IPS-NIHi7 (cell line): ENCODE measurements around the gene SLC9A9.

Source experiments
- DNase-seq: peaks from one replicate; pipeline ENCODE4 v3.0.0; 2012; ENCODE audit warnings: mixed read lengths; ENCODE audit errors: extremely low spot score

The SLC9A9 gene

DNA sequence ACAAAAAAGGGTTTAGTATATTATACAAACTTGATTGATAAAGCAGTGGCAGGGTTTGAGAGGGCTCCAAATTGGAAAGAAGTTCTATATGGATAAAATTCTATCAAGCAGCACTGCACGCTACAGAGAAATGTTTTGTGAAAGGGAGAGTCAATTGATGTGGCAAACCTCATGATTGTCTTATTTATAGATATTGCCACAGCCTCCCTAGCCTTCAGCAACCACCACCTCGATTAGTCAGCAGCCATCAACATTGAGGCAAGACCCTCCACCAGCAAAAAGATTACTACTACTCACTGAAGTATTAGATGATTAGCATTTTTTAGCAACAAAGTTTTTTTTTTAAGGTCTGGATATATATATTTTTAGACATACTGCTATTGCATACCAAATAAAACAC lies 432.0 kb downstream of the SLC9A9 start:
- no peak for DNase-seq

DNA sequence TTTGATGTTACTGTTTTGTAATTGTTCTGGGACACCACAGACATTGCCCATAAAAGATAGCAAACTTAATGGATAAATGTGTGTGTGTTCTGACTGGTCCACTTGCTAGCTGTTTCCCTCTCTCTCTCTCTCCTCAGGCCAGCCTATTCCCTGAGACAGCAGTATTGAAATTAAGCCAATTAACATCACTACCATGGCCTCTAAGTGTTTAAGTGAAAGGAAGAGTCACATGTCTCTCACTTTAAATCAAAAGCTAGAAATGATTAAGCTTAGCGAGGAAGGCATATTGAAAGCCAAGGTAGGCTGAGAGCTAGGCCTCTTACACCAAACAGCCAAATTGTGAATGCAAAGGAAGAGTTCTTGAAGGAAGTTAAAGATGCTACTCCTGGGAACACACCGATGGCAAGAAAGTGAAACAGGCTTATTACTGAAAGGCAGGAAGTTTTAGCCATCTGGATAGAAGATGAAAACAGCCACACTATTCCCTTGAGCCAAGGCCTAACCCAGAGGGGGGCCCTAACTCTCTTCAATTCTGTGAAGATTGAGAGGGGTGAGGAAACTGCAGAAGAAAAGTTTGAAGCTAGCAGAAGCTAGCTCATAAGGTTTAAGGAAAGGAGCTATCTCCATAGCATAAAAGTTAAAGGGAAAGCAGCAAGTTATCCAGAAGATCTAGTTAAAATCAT lies 433.6 kb downstream of the SLC9A9 start:
- no peak for DNase-seq

- no peak for DNase-seq
Measured at GRCh38 chr3:143413372-143413771, 434.9 kb downstream of the SLC9A9 start.

DNA sequence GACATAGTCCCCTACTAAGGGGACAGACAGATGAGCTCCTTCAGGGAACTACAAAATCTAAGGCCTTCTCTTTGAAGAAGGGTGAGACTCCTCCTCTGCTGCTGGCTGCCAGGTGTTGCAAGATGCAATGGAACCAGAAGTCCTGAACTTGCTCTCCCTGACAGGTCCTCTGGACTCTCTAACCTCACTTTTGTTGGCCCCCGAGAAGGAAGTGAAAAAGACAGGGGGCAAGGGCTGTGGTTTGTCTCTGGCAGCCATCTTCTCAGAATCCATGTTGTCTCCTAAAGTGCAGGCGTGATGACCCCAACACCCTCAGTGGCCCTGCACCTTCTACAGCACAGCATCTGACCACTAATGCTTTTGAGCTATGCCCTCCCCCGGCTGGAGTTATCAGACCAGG lies 436.2 kb downstream of the SLC9A9 start:
- no peak for DNase-seq

- no peak for DNase-seq
Measured at GRCh38 chr3:143410259-143410658, 438.0 kb downstream of the SLC9A9 start.

GRCh38 chr3:143408771-143409170 lies 439.5 kb downstream of the SLC9A9 start:
- DNase-seq: no peak

- DNase-seq: no peak
Measured at GRCh38 chr3:143402602-143403001, 445.7 kb downstream of the SLC9A9 start.

DNA sequence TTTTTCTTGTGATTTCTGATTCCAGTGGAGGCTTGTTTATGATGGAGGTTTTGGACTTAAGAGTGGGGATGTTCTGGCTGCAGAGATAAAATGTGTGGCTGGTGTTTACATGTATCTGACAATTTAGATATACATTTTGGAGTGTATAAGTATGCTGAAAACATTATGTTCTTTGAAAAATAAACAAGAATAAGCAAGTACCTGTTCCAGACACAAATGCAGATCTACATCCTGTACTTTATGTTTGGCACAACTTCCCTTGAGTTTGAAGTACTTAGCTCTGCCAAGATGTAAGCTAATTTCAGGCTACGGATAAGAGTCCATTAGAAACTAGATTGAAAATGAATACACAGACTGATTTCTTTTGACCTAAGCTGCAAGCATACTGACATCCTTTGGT lies 451.5 kb downstream of the SLC9A9 start:
- no peak for DNase-seq

GRCh38 chr3:143389388-143389787 lies 458.9 kb downstream of the SLC9A9 start:
- DNase-seq: no peak

DNA sequence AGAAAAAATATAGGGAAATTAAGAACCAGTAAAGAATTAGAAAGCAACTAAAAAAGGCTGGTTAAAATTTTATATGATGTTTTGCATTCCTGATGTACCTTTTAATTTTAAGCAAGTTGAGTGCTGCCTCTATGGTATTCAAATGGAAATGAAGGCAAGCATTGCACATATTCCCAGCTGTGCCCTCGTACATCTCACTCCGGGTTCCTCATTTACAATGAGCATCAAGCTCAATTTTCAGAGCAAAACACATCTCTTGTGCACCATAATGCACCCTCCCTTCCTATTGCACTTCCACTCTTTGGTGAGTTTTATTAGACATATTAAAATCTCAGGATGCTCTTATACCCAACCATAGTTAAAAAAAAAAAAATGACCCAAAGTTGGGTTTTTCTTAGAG lies 460.8 kb downstream of the SLC9A9 start:
- no peak for DNase-seq

DNA sequence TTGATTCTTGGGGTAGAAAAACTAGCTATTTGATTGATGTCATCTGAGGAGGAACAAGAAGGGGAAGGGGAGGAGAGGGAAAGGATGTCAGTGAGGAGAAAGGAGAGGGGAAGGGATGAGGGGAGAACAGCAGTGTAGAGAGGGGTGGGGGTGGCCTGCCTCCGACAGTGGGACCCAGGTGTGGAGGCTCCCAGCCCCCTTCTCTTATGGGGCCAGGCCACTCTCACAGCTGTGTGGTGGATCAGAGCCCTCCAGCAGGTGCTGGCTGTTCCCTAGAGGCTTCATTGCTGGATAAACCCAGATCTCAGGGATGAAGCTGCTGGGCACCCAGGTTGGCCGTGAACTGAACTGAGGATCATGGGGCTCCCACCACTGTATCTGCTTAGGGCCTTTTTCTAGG lies 464.2 kb downstream of the SLC9A9 start:
- DNase-seq: no peak

GRCh38 chr3:143383421-143383820 lies 464.8 kb downstream of the SLC9A9 start:
- no peak for DNase-seq

DNA sequence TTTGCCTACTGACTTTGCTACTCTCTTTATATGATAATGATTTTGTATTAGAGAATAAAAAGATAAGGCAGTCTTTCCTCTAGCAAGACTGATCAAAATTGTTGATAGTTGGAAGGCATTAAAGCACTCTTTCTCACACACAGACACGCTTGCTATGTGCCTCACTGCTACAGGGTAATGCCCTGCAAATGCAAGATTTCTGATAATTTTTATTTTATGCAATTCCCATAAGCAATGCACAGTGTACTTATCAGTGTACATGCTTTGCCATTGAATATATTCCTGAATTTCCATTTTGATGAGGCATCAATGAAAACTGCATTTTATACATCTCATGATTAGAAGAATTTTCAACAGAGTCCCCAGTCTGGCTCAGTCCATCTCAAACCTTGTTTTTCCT lies 465.5 kb downstream of the SLC9A9 start:
- no peak for DNase-seq

DNA sequence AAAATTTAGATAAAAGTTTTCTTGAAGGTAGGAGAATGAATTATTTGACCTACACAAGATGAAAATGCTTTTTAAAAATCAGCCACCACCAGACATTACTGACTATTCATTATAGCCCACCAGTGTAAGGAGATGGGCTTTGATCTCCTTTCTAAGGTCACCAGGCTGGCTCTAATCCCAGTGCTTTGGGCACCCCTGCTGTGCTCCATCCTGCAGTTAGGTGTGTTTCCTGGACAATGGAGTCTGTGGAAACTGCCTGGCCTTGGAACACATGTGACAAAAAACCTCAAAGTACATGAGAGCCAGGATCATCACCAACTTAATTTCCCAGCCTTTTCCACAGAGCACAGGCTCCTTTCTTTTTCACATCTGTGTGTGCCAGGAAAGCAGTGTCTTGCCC lies 467.8 kb downstream of the SLC9A9 start:
- no peak for DNase-seq

DNA sequence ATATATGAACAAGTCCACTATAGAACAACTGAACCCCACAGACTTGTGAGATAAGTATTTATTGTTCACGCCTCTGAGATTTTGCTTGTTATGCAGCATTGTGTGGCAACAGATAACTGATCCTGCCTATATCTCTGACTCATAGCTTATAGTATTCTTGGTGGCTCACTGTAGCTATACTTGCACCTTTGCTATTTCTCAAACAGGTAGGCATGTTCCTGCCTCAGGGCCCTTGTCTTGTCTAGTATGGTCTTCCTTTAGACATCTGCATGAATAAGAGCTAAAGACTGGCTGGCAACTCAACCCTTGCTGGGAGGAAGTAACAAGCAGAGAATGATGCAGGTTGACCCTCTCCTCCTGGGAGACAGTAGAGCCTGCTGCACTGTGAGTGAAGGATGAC lies 472.6 kb downstream of the SLC9A9 start:
- DNase-seq: no peak

GRCh38 chr3:143367171-143367570 lies 481.1 kb downstream of the SLC9A9 start:
- DNase-seq: no peak

- DNase-seq: no peak
Measured at GRCh38 chr3:143366672-143367071, 481.6 kb downstream of the SLC9A9 start.

DNA sequence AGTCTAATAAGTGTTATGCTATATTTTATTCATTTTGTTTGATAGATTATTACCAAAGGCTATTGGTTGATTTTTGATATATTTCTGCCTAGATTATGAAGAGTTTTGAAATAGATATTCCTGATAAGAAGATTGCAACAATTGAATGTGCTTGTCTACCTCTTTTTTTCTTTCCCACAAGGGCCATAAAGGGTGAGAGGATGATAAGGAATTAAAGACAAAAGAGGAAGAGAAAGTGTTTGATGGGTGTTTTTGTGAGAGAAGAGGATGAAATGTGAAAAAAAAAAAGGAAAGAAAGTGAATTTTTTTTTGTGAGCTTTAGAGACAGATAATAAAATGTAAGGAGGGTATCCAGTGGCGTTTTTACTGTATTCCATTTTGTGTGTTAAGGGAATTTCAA lies 484.3 kb downstream of the SLC9A9 start:
- no peak for DNase-seq

- DNase-seq: no peak
Measured at GRCh38 chr3:143363276-143363675, 485.0 kb downstream of the SLC9A9 start.

DNA sequence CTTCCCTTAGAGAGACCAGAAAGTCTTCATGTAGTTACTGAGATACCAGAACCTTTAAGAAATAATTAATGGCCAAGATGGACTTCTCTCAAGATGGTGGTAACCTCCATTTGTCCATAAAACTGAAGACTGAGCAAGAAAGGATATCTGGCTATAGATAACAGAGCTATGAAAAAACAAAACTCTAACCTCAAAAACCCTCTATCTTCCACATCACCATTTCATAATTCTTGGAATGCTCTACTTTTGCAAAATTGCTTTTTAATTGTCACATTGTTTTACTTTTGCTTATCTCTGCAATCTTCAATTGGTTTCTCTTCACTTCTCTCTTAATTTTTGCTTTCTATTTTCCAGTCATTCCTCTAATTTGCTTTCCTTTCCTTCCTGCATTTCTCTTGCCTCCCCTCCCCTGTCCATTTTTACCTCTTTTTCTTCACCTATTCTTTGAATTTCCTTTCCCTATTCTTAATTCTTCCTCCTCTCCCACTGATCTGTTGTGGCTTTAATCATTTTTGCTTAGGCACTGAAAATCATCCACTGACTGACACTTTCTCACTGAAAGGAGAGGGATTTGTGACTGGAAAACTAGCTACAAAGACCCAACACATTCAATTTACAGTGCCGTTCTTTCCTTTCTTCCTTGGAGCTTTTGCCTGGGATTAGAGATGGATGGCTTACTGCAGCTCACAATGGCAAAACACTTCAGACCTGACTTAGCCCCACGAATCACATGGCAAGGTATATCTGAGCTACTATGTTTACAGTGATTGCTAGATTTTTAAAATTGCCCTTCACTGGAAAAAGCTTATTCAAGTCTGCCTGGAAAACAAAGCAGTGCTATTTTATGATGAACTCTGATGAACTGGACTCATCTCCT lies 485.9 kb downstream of the SLC9A9 start:
- no peak for DNase-seq

- DNase-seq: no peak
Measured at GRCh38 chr3:143361589-143361988, 486.7 kb downstream of the SLC9A9 start.

GRCh38 chr3:143360244-143360643 lies 488.0 kb downstream of the SLC9A9 start:
- DNase-seq: no peak

DNA sequence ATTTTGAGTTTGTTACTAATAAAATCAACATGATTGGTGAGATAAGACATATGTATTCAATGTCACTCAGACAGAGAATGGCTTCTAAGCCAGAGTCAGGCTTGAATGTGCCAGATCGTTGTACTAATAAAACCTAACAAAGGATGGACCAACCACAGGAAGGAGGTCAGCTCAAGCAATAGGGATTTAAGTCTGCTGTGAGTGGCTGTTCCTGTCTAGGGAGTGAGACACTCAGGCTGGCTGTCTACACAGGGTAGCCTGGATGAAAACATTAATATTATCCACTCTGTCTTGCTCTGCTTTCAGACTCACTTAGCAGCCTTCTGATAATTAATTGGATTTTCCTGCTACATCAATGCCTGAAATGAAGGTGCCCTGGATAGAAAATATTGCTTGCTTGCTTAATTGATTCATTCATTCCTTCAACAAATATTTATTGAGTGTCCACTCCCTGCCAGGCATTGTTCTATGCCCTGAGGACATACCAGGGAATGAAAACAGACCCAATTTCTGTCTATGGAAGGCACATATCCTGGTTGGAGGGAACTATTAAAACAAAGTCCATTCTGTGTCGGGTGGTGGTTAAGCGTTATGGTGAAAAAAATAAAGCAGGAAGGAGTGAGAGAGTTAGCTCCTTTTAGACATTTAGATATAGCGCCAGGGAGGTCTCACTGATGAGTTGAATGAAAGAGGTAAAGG lies 489.3 kb downstream of the SLC9A9 start:
- DNase-seq: no peak
